Urinary bladder (tissue), 4 donors: ENCODE results near the gene STMN1. TPM values are rescaled to one million over a fixed set of nuclear protein-coding genes. Genes with fewer than 3 reads are reported as not detected.

Experiments
- DNase-seq: peaks from one replicate; pipeline ENCODE4 v3.0.0-alpha.2; 2015; ENCODE audit errors: extremely low spot score
- H3K27ac ChIP-seq: one replicate; pipeline ENCODE4 v1.5.1; 2013; ENCODE audit warnings: low read depth, mild to moderate bottlenecking, moderate library complexity
- H3K36me3 ChIP-seq: one replicate; pipeline ENCODE4 v1.6.1; 2013; ENCODE audit warnings: mild to moderate bottlenecking, moderate library complexity; ENCODE audit not compliant: insufficient read depth
- H3K4me1 ChIP-seq: one replicate; pipeline ENCODE4 v1.6.1; 2013; ENCODE audit warnings: mild to moderate bottlenecking, moderate library complexity; ENCODE audit not compliant: insufficient read depth
- H3K4me3 ChIP-seq: one replicate; pipeline ENCODE4 v1.5.1; 2013; ENCODE audit warnings: low read depth, low read length
- WGBS: extraction: QIAGEN DNeasy Blood & Tissue Kit; methylation state at CpG from one replicate; pipeline ENCODE4 v1.1.7; 2013; 5-methylcytosine and 5-hydroxymethylcytosine counted together
- polyA plus RNA-seq: library from polyadenylated mRNA; stranded (reverse); fragments of 200-250 nt; gene quantifications from one replicate; pipeline ENCODE4 v1.2.3, GENCODE V29; 2013
- total RNA-seq: library from RNA; depleted of rRNA; stranded (reverse); fragments of >200 nt; gene quantifications from one replicate; pipeline ENCODE4 v1.2.3, GENCODE V29; 2014
- donor health status: healthy with polysubstance abuse.
- donor health status: healthy.

The STMN1 gene
- total and polyA plus RNA-seq, 2 donors, result 49.4 to 67.9 TPM

GRCh38 chr1:25911162-25911561 is 4.9 kb upstream of the STMN1 start:
- Histone ChIP-seq H3K4me1 (peaks cover 2% of the 10 kb centered on the region), H3K36me3 (no peaks in the 10 kb centered on the region), H3K4me3 (no peak overlapping the region), H3K27ac (no peak overlapping the region)
- no peak for DNase-seq

- H3K27ac ChIP-seq, result no peak overlapping the region
- H3K36me3 ChIP-seq, result no peaks in the 10 kb centered on the region
- no peak overlapping the region for H3K4me3 ChIP-seq
- peaks cover 4% of the 10 kb centered on the region for H3K4me1 ChIP-seq
- no peak for DNase-seq
- 59% methylated on average over 10 of the region's 10 CpGs for WGBS
Measured at GRCh38 chr1:25909040-25909439, 2.8 kb upstream of the STMN1 start.

- H3K36me3 ChIP-seq, result no peaks in the 10 kb centered on the region
- no peak overlapping the region for H3K4me3 ChIP-seq
- no peak for DNase-seq
- H3K27ac ChIP-seq, result no peak overlapping the region
- peaks cover 4% of the 10 kb centered on the region for H3K4me1 ChIP-seq
- WGBS, result 66% methylated on average over 1 of the region's 1 CpG
Measured at GRCh38 chr1:25908161-25908560, 1.9 kb upstream of the STMN1 start.

GRCh38 chr1:25907601-25908000 is 1.4 kb upstream of the STMN1 start:
- Histone ChIP-seq H3K27ac (no peak overlapping the region), H3K36me3 (no peaks in the 10 kb centered on the region), H3K4me3 (no peak overlapping the region), H3K4me1 (peaks cover 4% of the 10 kb centered on the region)
- 85% methylated on average over 6 of the region's 6 CpGs for WGBS
- no peak for DNase-seq

- DNase-seq, result peak; percentile 39
- Histone ChIP-seq H3K4me1 (peaks cover 4% of the 10 kb centered on the region), H3K27ac (no peak overlapping the region), H3K4me3 (peak overlapping the region; percentile 79), H3K36me3 (no peaks in the 10 kb centered on the region)
- 16% methylated on average over 34 of the region's 34 CpGs for WGBS
Measured at GRCh38 chr1:25906644-25907300, 553 bp upstream of the STMN1 start.

- WGBS, result 1% methylated on average over 34 of the region's 34 CpGs
- H3K4me1 ChIP-seq, result peaks cover 4% of the 10 kb centered on the region
- peak; percentile 81 for DNase-seq
- H3K4me3 ChIP-seq, result peak overlapping the region; percentile 79
- no peaks in the 10 kb centered on the region for H3K36me3 ChIP-seq
- H3K27ac ChIP-seq, result no peak overlapping the region
Measured at GRCh38 chr1:25904943-25905679, 1.1 kb downstream of the STMN1 start.

GRCh38 chr1:25903986-25904385 is 2.2 kb downstream of the STMN1 start:
- Histone ChIP-seq H3K4me1 (peaks cover 4% of the 10 kb centered on the region), H3K36me3 (no peaks in the 10 kb centered on the region), H3K4me3 (no peak overlapping the region), H3K27ac (no peak overlapping the region)
- DNase-seq, result no peak
- WGBS, result 53% methylated on average over 3 of the region's 3 CpGs

- Histone ChIP-seq H3K27ac (no peak overlapping the region), H3K36me3 (no peaks in the 10 kb centered on the region), H3K4me3 (no peak overlapping the region), H3K4me1 (peaks cover 4% of the 10 kb centered on the region)
- no peak for DNase-seq
- WGBS, result 79% methylated on average over 3 of the region's 3 CpGs
Measured at GRCh38 chr1:25902462-25902861, 3.8 kb downstream of the STMN1 start.

- Histone ChIP-seq H3K36me3 (no peaks in the 10 kb centered on the region), H3K4me1 (no peaks in the 10 kb centered on the region), H3K27ac (no peak overlapping the region), H3K4me3 (no peak overlapping the region)
- DNase-seq, result no peak
- WGBS, result 81% methylated on average over 5 of the region's 5 CpGs
Measured at GRCh38 chr1:25900219-25900618, 6.0 kb downstream of the STMN1 start.

- Histone ChIP-seq H3K4me3 (no peak overlapping the region), H3K36me3 (no peaks in the 10 kb centered on the region), H3K27ac (no peak overlapping the region), H3K4me1 (no peaks in the 10 kb centered on the region)
- DNase-seq, result no peak
- WGBS, result 83% methylated on average over 6 of the region's 6 CpGs
Measured at GRCh38 chr1:25899792-25900191, 6.4 kb downstream of the STMN1 start.

- WGBS, result 81% methylated on average over 11 of the region's 11 CpGs
- H3K36me3 ChIP-seq, result no peaks in the 10 kb centered on the region
- H3K27ac ChIP-seq, result no peak overlapping the region
- H3K4me3 ChIP-seq, result no peak overlapping the region
- no peaks in the 10 kb centered on the region for H3K4me1 ChIP-seq
- DNase-seq, result no peak
Measured at GRCh38 chr1:25898223-25899015, 7.8 kb downstream of the STMN1 start.

- Histone ChIP-seq H3K36me3 (no peaks in the 10 kb centered on the region), H3K4me1 (no peaks in the 10 kb centered on the region), H3K27ac (no peak overlapping the region), H3K4me3 (no peak overlapping the region)
- WGBS, result 83% methylated on average over 5 of the region's 5 CpGs
- no peak for DNase-seq
Measured at GRCh38 chr1:25897754-25898153, 8.5 kb downstream of the STMN1 start.

- no peak overlapping the region for H3K27ac ChIP-seq
- H3K4me3 ChIP-seq, result no peak overlapping the region
- WGBS, result 82% methylated on average over 1 of the region's 1 CpG
- H3K36me3 ChIP-seq, result no peaks in the 10 kb centered on the region
- DNase-seq, result no peak
- H3K4me1 ChIP-seq, result peaks cover 1% of the 10 kb centered on the region
Measured at GRCh38 chr1:25896266-25896665, 10.0 kb downstream of the STMN1 start.
